Measurements from ENCODE around the gene EXOC3L4.

Gene EXOC3L4

GRCh38 chr14:103064978-103065377, 29.5 kb upstream of the EXOC3L4 start:
- TF ChIP-seq, protein P1, sequence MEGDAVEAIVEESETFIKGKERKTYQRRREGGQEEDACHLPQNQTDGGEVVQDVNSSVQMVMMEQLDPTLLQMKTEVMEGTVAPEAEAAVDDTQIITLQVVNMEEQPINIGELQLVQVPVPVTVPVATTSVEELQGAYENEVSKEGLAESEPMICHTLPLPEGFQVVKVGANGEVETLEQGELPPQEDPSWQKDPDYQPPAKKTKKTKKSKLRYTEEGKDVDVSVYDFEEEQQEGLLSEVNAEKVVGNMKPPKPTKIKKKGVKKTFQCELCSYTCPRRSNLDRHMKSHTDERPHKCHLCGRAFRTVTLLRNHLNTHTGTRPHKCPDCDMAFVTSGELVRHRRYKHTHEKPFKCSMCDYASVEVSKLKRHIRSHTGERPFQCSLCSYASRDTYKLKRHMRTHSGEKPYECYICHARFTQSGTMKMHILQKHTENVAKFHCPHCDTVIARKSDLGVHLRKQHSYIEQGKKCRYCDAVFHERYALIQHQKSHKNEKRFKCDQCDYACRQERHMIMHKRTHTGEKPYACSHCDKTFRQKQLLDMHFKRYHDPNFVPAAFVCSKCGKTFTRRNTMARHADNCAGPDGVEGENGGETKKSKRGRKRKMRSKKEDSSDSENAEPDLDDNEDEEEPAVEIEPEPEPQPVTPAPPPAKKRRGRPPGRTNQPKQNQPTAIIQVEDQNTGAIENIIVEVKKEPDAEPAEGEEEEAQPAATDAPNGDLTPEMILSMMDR (IDR thresholded peaks at IDR 0.05; ENCODE audit: low read depth, low read length) = no peak
- H3K4me3 ChIP-seq (ENCODE audit: low read depth, low read length) = no peak overlapping the region

DNA sequence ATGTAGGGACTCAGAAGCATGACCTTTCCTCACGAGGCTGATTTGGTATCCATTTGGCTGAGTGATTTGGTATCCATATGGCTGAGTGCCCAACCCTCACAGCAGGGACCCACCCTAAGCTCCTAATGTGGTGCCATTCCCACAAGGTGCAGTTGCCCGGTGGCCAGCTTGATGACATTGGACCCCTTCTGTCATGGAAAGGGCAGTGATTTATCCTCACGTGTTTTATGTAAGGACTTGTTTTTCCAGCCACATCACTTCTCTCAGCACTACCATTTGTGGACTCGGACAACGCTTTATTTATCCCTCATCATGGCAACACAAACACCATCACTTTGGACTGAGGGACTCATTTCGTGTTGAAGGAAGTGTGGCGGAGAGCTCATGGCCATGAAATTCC, 28.7 kb upstream of the EXOC3L4 start:
- TF ChIP-seq, protein P1 (IDR thresholded peaks at IDR 0.05; ENCODE audit: low read depth, low read length) = no peak
- no peak overlapping the region for H3K4me3 ChIP-seq (ENCODE audit: low read depth, low read length)

DNA sequence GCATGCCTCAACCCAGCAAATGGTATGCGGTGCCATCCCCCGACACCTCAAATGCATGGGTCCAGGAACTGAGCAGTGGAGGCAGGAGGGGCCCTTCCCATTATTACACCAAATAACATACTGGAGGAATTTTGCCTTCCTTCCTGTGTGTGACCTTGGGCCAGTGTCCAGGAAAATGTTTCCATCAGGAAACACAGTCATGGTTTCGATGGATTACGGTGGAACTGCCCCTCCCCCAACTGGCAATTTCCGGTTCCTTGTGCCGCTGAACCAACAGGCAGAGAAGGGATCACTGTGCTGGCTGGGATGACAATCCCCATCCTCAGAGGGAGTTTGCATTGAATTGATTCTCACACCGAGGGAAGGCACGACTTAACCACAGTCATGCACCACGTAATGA, 28.1 kb upstream of the EXOC3L4 start:
- H3K4me3 ChIP-seq (ENCODE audit: low read depth, low read length) = no peak overlapping the region
- TF ChIP-seq, protein P1 (IDR thresholded peaks at IDR 0.05; ENCODE audit: low read depth, low read length) = no peak

GRCh38 chr14:103067231-103067954, 27.1 kb upstream of the EXOC3L4 start:
- H3K4me3 ChIP-seq (ENCODE audit: low read depth, low read length) = no peak overlapping the region
- TF ChIP-seq, protein P1 (IDR thresholded peaks at IDR 0.05; ENCODE audit: low read depth, low read length) = no peak

GRCh38 chr14:103068351-103069073, 26.0 kb upstream of the EXOC3L4 start:
- H3K4me3 ChIP-seq (ENCODE audit: low read depth, low read length) = no peak overlapping the region
- TF ChIP-seq, protein P1 (IDR thresholded peaks at IDR 0.05; ENCODE audit: low read depth, low read length) = no peak

GRCh38 chr14:103070263-103070885, 24.2 kb upstream of the EXOC3L4 start:
- TF ChIP-seq, protein P1 (IDR thresholded peaks at IDR 0.05; ENCODE audit: low read depth, low read length) = no peak
- H3K4me3 ChIP-seq (ENCODE audit: low read depth, low read length) = no peak overlapping the region
